Stomach (tissue), 9 donors: ENCODE data around the gene CHRM5. TPM values are rescaled to one million over a fixed set of nuclear protein-coding genes. Genes with fewer than 3 reads are reported as not detected.

Source experiments
- DNase-seq, 2 donors: peaks; one replicate each; pipeline versions ENCODE4 v3.0.0 to v3.0.0-alpha.2; 2013 to 2019
- H3K27ac ChIP-seq, 5 donors: fragments of 200-600 bp in 4 of 5; sonication (generic) in 4 of 5; one replicate each; pipeline ENCODE4 v1.5.1; 2013 to 2019; ENCODE audit warnings: mild to moderate bottlenecking in 1 of 5, moderate library complexity in 1 of 5
- H3K27me3 ChIP-seq, 3 donors: fragments of 200-600 bp; sonication (generic); one replicate each; pipeline ENCODE4 v1.5.1; 2017 to 2019; ENCODE audit warnings: mixed run types in 1 of 3
- H3K36me3 ChIP-seq, 4 donors: fragments of 200-600 bp; sonication (generic); 1 replicate in 3 of 4; 2 replicates in 1 of 4; pipeline ENCODE4 v1.5.1; 2016 to 2019
- H3K4me1 ChIP-seq, 4 donors: fragments of 200-600 bp; sonication (generic); one replicate each; pipeline ENCODE4 v1.5.1; 2016 to 2019
- H3K4me3 ChIP-seq, 4 donors: fragments of 200-600 bp; sonication (generic) in 3 of 4; one replicate each; pipeline ENCODE4 v1.5.1; 2016 to 2019; ENCODE audit warnings: mild to moderate bottlenecking in 1 of 4
- H3K9me3 ChIP-seq, 4 donors: fragments of 200-600 bp; sonication (generic); one replicate each; pipeline ENCODE4 v1.5.1; 2016 to 2019
- CTCF ChIP-seq, 7 experiments: fragments of 450-650 bp in 4 of 7; fragments of 200-600 bp in 3 of 7; sonication (generic) in 3 of 7; IDR thresholded peaks; one replicate each; pipeline ENCODE4 v1.5.1; 2016 to 2019; ENCODE audit warnings: antibody characterized with exemption in 7 of 7, control low read depth in 2 of 7, mild to moderate bottlenecking in 1 of 7
- EP300 ChIP-seq: sonication (generic); formaldehyde crosslinking; IDR thresholded peaks from one replicate; pipeline ENCODE4 v1.6.1; 2017; ENCODE audit warnings: antibody characterized with exemption
- POLR2A ChIP-seq, 4 donors: fragments of 450-650 bp; IDR thresholded peaks; one replicate each; pipeline ENCODE4 v1.6.1; 2016; ENCODE audit warnings: antibody characterized with exemption in 4 of 4, control low read depth in 2 of 4, mild to moderate bottlenecking in 1 of 4, moderate library complexity in 1 of 4
- POLR2AphosphoS5 ChIP-seq, 3 donors: sonication (generic); formaldehyde crosslinking; IDR thresholded peaks; one replicate each; pipeline ENCODE4 v1.6.1; 2016; ENCODE audit warnings: antibody characterized with exemption in 3 of 3
- WGBS, 5 donors: extraction: QIAGEN DNeasy Blood & Tissue Kit in 3 of 5; methylation state at CpG; one replicate each; pipeline versions ENCODE4 v1.1.5 to v1.1.7; 2013 to 2018; 5-methylcytosine and 5-hydroxymethylcytosine counted together
- intact Hi-C: fragments of 100-400 bp; cut with DNase I; formaldehyde crosslinking; loops from one replicate; pipeline ENCODE4 v1.15.1; 2023; ENCODE audit warnings: low total_unique reads
- polyA plus RNA-seq, 3 donors: library from polyadenylated mRNA; stranded (reverse); fragments of 200-250 nt; gene quantifications; one replicate each; pipeline ENCODE4 v1.2.3, GENCODE V29; 2013
- total RNA-seq, 5 donors: library from RNA; depleted of rRNA; stranded (reverse); fragments of >200 nt; gene quantifications; one replicate each; pipeline versions ENCODE4 v1.1.0 to v1.2.3, GENCODE V29; 2014 to 2016
- donor health status: healthy with polysubstance abuse.
- donor health status: Bipolar disorder and iron deficiency.
- donor health status: healthy.

Gene CHRM5
- total and polyA plus RNA-seq, 8 donors = not detected

DNA sequence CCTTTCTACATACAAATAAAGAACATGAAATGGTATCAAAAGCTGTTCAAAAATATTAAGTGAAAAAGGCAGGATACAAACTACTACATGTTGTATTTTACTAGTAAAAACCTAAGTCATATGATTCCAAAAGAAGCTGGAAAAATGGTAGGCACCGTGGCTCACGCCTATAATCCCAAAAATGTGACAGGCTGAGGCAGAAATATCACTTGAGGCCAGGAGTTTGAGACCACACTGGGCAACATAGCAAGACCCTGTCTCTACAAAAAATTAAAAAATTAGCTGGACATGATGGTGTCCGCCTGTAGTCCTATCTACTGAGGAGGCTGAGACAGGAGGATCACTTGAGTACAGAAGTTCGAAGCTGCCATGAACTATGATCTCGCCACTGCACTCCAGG is 131.6 kb downstream of the CHRM5 start:
- H3K4me1 ChIP-seq = peaks cover 5 to 47% (median 31%) of the 10 kb centered on the region in 4 donors
- H3K36me3 ChIP-seq = peaks cover 0 to 14% (median 11%) of the 10 kb centered on the region in 4 donors
- H3K27ac ChIP-seq = no peak overlapping the region
- no peaks in the 10 kb centered on the region for H3K27me3 ChIP-seq
- H3K9me3 ChIP-seq = no peaks in the 10 kb centered on the region
- WGBS, 5 donors = 95 to 98% (median 97%) methylated on average over 5 of the region's 5 CpGs
- DNase-seq = no peak
- H3K4me3 ChIP-seq = peak overlapping the region in 1 of 4 donors; percentile 98
- no peak for TF ChIP-seq CTCF (IDR thresholded peaks at IDR 0.05)
- TF ChIP-seq POLR2AphosphoS5 (IDR thresholded peaks at IDR 0.05) = no peak
- TF ChIP-seq POLR2A (IDR thresholded peaks at IDR 0.05) = no peak
- TF ChIP-seq EP300 = no peak
- intact Hi-C loops = loop anchor here (5.0 kb wide), 1 partner anchor 112 kb away; the partner anchor contains the start of gene KATNBL1

GRCh38 chr15:34101366-34102174 is 133.3 kb downstream of the CHRM5 start, which contains the start of the genes EMC7 and PGBD4:
EMC7 (minus strand) TSS chr15:34101862; CDS start chr15:34101839, 23 bp downstream.
PGBD4 (plus strand) TSS chr15:34102083; CDS start chr15:34102532, 449 bp downstream.
- no peaks in the 10 kb centered on the region for H3K36me3 ChIP-seq
- TF ChIP-seq POLR2A (IDR thresholded peaks at IDR 0.05) (peak in 1 of 4 donors; percentile 42), EP300 (no peak), CTCF (IDR thresholded peaks at IDR 0.05) (no peak), POLR2AphosphoS5 (IDR thresholded peaks at IDR 0.05) (peak; percentile 87 to 93 (median 91))
- peak within 1 kb of the TSS; percentile 70 to 99 (median 93) for H3K4me3 ChIP-seq
- DNase-seq = peak; percentile 99 to 100
- H3K9me3 ChIP-seq = no peaks in the 10 kb centered on the region
- 0 to 1% (median 0%) methylated on average over 44 to 48 of the region's 48 CpGs for WGBS, 5 donors
- H3K27ac ChIP-seq = peak within 1 kb of the TSS; percentile 74 to 93 (median 89)
- peaks cover 5 to 47% (median 31%) of the 10 kb centered on the region in 4 donors for H3K4me1 ChIP-seq
- intact Hi-C loops = loop anchor here (5.0 kb wide), 1 partner anchor 111 kb away; the partner anchor contains the start of gene KATNBL1
- H3K27me3 ChIP-seq = no peaks in the 10 kb centered on the region

GRCh38 chr15:34102175-34102925 is 134.1 kb downstream of the CHRM5 start:
- WGBS, 5 donors = 21 to 24% (median 23%) methylated on average over 29 of the region's 29 CpGs
- Histone ChIP-seq H3K9me3 (no peaks in the 10 kb centered on the region), H3K4me3 (peak overlapping the region; percentile 70 to 99 (median 93)), H3K4me1 (peaks cover 5 to 47% (median 31%) of the 10 kb centered on the region in 4 donors), H3K27me3 (no peaks in the 10 kb centered on the region), H3K27ac (peak overlapping the region; percentile 68 to 93 (median 89)), H3K36me3 (no peaks in the 10 kb centered on the region)
- no peak for DNase-seq
- no peak for TF ChIP-seq EP300
- TF ChIP-seq CTCF (IDR thresholded peaks at IDR 0.05) = no peak
- no peak for TF ChIP-seq POLR2AphosphoS5 (IDR thresholded peaks at IDR 0.05)
- TF ChIP-seq POLR2A (IDR thresholded peaks at IDR 0.05) = no peak
- intact Hi-C loops = loop anchor here (5.0 kb wide), 1 partner anchor 110 kb away; the partner anchor contains the start of gene KATNBL1

DNA sequence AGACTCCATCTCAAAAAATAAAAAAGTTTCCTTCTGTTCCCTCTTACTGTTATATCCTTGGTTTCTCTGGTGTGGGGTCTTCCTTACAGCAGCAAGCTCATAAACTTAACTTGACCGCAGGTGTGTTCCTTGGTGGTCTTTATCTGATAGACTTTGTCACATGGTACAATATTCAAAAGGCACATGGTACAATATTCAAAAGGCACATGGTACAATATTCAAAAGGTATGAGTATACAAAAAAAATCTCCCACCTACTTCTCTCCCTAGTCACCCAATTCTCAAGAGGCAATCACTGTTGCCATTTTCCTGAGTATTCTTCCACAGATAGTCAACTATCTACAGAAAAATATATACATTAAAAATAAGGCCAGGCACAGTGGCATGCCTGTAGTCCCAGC is 138.1 kb downstream of the CHRM5 start:
- H3K27me3 ChIP-seq = no peaks in the 10 kb centered on the region
- no peak overlapping the region for H3K4me3 ChIP-seq
- no peak overlapping the region for H3K27ac ChIP-seq
- intact Hi-C loops = no loop called here
- peaks cover 0 to 12% (median 10%) of the 10 kb centered on the region in 4 donors for H3K4me1 ChIP-seq
- no peak for DNase-seq
- TF ChIP-seq POLR2AphosphoS5 (IDR thresholded peaks at IDR 0.05) (no peak), CTCF (IDR thresholded peaks at IDR 0.05) (no peak), POLR2A (IDR thresholded peaks at IDR 0.05) (no peak)
- 91 to 100% (median 94%) methylated on average over 1 of the region's 1 CpG for WGBS, 5 donors
- no peaks in the 10 kb centered on the region for H3K36me3 ChIP-seq
- H3K9me3 ChIP-seq = no peaks in the 10 kb centered on the region
